Measurements from ENCODE around the gene RTN4IP1. TPM values are rescaled to one million over a fixed set of nuclear protein-coding genes. Genes with fewer than 3 reads are reported as not detected.

The RTN4IP1 gene
- total and polyA plus RNA-seq, 10 of the 15 experiments (the other 5 are each of a cell fraction or from before 2014, with no cell fraction given) = 8.2 to 17.0 (median 9.8) TPM

- no peak for DNase-seq (ENCODE audit: low read depth, low spot score)
- BruUV-seq (replicated peaks) = no TSS peak
- intact Hi-C loops (cut with micrococcal nuclease; ENCODE audit: unreplicated experiment) (no loop called here), in situ Hi-C loops (cut with MboI) (no loop called here)
- Histone ChIP-seq H3K27me3 (replicated peaks in 1 of 2; ENCODE audit: control insufficient read depth in 2 of 2, insufficient read depth in 2 of 2, low read length in 1 of 2) (no peaks in the 10 kb centered on the region), H4K20me1 (ENCODE audit: control insufficient read depth, insufficient read depth) (no peaks in the 10 kb centered on the region), H3K4me3 (no peak overlapping the region), H2AFZ (ENCODE audit: control insufficient read depth, low read depth, low read length) (no peak overlapping the region), H3K4me2 (ENCODE audit: control insufficient read depth, insufficient read depth) (no peak overlapping the region), H3K79me2 (ENCODE audit: control insufficient read depth, insufficient read depth, low read length) (no peaks in the 10 kb centered on the region), H3K9ac (ENCODE audit: control insufficient read depth, insufficient read depth, low read length) (no peak overlapping the region), H3K27ac (ENCODE audit: control insufficient read depth, insufficient read depth) (no peak overlapping the region), H3K4me1 (ENCODE audit: control insufficient read depth, insufficient read depth, low read length) (no peaks in the 10 kb centered on the region), H3K9me3 (replicated peaks; ENCODE audit: control insufficient read depth, insufficient read depth, low read length) (no peaks in the 10 kb centered on the region), H3K36me3 (ENCODE audit: control insufficient read depth in 2 of 2, insufficient read depth in 2 of 2, low read length in 1 of 2) (peaks cover 7 to 41% of the 10 kb centered on the region in 2 experiments)
- SMC1A ChIA-PET (ENCODE audit: uncharacterized antibody, unreplicated experiment) = interaction anchor here (0.6 to 3.1 kb wide), 6 partner anchors 8 to 112 kb away, joined by 3 to 14 read pairs (median 6); no protein-coding TSS in a partner anchor
- 60% methylated on average over 2 of the region's 2 CpGs for WGBS (ENCODE audit: insufficient coverage, insufficient replicate concordance, low lambda C conversion rate, missing lambda C conversion rate)
- RAD21 ChIA-PET (ENCODE audit: unreplicated experiment) = interaction anchor here (1.6 kb wide), 1 partner anchor 112 kb away, joined by 5 read pairs; no protein-coding TSS in a partner anchor
- POLR2A ChIA-PET = no interaction called here
- FAIRE-seq = no peak
- ATAC-seq = no peak
- CTCF ChIA-PET = interaction anchor here (1.5 to 16.5 kb wide), 5 partner anchors 7 to 218 kb away, joined by 3 to 403 read pairs (median 4); no protein-coding TSS in a partner anchor
- no peak for TF ChIP-seq YY1 (IDR thresholded peaks at IDR 0.05; ENCODE audit: low read depth, low read length)
- TF ChIP-seq ZBTB40 (IDR thresholded peaks at IDR 0.05; ENCODE audit: borderline replicate concordance) = no peak
- no peak for TF ChIP-seq RAD51 (IDR thresholded peaks at IDR 0.05)
- no peak for TF ChIP-seq PAX5 (IDR thresholded peaks at IDR 0.05; ENCODE audit: borderline replicate concordance, low read depth, low read length)
- TF ChIP-seq, protein P1, sequence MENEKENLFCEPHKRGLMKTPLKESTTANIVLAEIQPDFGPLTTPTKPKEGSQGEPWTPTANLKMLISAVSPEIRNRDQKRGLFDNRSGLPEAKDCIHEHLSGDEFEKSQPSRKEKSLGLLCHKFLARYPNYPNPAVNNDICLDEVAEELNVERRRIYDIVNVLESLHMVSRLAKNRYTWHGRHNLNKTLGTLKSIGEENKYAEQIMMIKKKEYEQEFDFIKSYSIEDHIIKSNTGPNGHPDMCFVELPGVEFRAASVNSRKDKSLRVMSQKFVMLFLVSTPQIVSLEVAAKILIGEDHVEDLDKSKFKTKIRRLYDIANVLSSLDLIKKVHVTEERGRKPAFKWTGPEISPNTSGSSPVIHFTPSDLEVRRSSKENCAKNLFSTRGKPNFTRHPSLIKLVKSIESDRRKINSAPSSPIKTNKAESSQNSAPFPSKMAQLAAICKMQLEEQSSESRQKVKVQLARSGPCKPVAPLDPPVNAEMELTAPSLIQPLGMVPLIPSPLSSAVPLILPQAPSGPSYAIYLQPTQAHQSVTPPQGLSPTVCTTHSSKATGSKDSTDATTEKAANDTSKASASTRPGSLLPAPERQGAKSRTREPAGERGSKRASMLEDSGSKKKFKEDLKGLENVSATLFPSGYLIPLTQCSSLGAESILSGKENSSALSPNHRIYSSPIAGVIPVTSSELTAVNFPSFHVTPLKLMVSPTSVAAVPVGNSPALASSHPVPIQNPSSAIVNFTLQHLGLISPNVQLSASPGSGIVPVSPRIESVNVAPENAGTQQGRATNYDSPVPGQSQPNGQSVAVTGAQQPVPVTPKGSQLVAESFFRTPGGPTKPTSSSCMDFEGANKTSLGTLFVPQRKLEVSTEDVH (IDR thresholded peaks at IDR 0.05; ENCODE audit: low read depth, partially characterized antibody) = no peak
- TF ChIP-seq FOS (IDR thresholded peaks at IDR 0.05; ENCODE audit: borderline replicate concordance, extremely low read depth, insufficient read length) = no peak
- no peak for TF ChIP-seq ZBTB11 (CRISPR knock-in tag; IDR thresholded peaks at IDR 0.05)
- TF ChIP-seq ZNF384 (IDR thresholded peaks at IDR 0.05; ENCODE audit: borderline replicate concordance, low read depth, low read length) = no peak
- TF ChIP-seq WRNIP1 (IDR thresholded peaks at IDR 0.05; ENCODE audit: borderline replicate concordance, low read depth, low read length) = no peak
- TF ChIP-seq ZNF24 (IDR thresholded peaks at IDR 0.05) = no peak
- TF ChIP-seq PML (IDR thresholded peaks at IDR 0.05; ENCODE audit: low read length) = no peak
- no peak for TF ChIP-seq GABPA (IDR thresholded peaks at IDR 0.05; ENCODE audit: low read depth)
- no peak for TF ChIP-seq TBL1XR1 (IDR thresholded peaks at IDR 0.05; ENCODE audit: low read depth, low read length)
- no peak for TF ChIP-seq TCF3 (IDR thresholded peaks at IDR 0.05; ENCODE audit: borderline replicate concordance, insufficient read depth, low read depth, low read length)
- no peak for TF ChIP-seq HDGF (IDR thresholded peaks at IDR 0.05)
Measured at GRCh38 chr6:106557837-106558236, 71.5 kb downstream of the RTN4IP1 start.

All from GM12878 (cell line).